GM19238 (cell line): ENCODE data around the gene CTXN3.

Source experiments
- DNase-seq: peaks from one replicate; pipeline ENCODE4 v3.0.0; 2011; ENCODE audit warnings: low spot score; ENCODE audit not compliant: insufficient read length

CTXN3 gene

DNA sequence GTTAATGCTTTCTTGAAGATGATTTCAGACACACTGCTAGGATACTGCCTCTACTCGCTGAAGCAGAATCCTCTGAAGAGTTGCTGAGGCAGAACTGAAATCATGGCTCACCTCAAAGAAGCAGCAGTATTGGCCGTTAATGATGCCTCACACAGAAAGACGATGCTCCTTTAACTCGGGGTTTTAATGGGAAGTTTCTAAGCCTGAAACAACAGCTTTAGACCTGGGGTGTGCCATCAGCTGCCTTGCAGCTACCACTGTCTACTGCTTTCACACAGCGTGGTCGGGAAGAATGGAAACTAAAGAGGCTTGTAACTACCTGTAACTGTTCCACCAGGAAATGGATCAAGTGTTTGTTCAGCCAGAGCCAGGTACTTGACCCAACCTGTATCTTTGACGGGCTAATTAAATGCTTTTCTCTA, at the start of gene CTXN3:
CTXN3 (plus strand) TSS at position 65 of the 422 bp plus-strand sequence. CDS start 8,440 bp downstream, outside the sequence.
- DNase-seq, result no peak

DNA sequence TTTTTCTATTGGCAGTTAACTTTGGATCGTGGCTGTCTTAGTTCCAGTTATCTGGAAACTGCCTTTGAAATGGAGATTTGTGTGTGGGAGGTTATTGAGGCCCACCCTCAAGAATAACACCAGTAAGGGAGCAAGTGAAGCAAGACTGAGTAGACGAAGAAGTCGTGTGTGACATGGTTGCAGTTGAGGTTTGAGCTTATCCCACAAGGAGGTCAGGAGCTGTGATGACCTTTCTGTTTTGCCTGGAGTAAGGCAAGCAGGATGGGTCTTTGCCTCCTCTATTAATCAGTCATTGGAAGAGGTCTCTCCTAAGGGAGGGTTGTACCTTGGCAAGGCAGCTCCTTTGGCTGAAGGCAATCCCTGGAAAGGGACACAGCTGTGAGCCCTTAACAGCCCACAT, 49.6 kb upstream of the CTXN3 start:
- DNase-seq, result no peak

DNA sequence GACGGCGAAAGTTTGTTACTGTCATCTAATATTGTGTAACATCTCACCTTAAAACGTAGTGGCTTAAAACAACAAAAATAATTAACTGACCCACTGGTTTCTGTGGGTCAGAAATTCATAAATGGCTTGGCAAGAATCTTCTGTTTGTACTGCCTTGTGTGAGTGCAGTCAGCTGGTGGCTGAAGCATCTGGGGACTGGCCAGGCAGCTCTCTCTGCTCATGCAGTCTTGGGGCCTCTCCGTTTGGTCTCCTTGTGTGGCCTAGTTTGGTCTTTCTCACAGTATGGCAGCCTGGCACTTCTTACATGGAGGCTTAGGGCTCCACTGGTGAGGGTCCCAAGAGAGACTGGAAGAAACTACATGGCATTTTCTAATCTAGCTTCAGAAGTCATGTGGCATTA, 49.0 kb upstream of the CTXN3 start:
- no peak for DNase-seq

DNA sequence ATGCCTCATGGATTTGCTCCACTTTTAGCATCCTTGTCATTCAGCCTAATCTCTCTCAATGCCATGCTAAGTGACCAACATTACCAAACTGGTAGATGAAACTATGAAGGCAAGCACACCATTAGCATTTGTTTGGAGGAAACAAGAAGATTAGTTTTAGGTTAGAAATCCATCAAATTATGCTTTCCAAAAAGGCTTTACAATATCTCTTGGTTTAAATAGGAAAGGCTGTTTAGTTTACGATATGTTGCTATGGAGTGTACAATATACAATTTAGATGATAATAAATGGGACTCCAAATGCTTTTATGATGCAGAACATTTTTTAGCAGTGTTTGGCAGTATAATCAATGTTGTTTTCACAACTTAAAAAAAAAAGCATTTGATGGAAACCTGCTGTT, 47.8 kb upstream of the CTXN3 start:
- DNase-seq, result no peak

DNA sequence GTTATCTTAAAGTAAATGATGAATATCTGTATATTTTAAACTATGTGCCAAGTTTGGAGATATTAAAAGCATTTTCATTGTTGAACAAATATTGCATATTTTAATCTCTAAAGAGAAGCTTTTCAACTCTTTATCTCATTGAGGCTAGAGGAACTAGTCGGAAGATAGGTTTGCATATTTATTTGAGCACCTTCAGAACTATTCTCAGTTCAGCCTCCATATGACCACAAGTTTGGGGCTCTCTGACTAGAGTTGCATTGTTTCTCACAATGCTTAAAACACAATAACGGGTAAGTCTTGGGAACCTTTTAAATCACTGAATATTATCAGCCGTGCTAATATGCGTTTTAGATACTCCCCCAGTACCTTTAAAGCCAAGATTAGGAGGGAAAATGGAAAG, 47.3 kb upstream of the CTXN3 start:
- no peak for DNase-seq

DNA sequence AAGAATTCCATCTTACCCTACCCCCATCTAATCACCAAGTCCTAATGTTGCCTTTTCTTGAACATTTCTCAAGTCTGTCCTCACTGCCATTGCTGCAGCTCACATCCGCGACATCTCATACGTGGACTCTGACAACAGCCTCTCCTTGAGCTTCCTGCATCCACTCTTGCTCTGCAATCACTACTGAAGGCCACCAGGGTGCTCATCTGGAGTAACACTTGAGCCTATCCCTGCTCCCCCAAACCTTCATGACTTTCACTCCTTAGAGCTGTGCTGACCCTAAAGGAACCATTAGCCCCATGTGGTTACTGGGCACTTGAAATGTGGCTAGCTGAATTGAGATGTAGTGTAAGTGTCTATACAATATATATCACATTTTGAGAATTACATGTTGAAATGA, 46.4 kb upstream of the CTXN3 start:
- no peak for DNase-seq

DNA sequence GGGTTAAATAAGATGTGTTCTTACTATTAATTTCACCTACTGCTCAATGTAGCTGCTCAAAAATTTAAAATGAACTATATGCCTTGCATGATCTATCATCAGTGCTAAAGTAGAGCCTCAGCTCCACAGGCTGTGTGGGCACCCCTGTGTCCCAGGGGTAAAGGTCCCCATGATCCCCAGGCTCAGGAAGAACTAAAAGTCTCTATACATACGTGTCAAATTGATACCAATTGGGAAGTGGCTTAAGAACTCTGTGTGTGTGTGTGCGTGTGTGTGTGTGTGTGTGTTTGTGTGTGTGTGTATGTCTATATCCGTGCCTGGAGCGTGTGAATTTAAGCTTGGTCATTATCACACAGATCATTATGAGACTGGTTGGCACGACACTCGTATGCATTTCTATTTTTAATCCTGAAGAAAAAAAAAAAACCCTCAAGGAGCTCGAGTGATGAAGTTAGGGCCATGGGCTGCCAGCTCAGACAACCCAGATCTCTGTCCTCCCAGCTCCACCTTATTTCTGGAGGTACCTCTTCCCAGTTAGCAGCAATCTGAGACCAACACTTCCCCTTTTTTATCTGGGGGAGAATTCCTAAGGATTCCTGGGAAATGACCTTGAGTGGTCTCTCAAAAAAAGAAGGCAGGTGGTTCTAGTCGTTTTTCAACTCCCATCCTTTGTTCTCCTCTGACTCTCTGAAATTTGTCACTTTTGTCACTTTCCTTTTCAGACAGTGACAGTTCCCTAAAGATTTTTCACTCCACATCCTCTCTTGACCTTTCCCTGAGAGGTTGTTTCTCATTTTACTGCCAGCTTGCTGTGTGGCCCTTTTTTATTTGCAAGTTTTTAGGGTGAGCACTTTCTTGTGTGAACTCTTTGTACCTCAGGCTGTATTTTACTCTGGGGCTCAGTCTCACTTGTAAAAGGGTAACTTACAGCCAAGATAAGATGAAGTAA, 45.7 kb upstream of the CTXN3 start:
- no peak for DNase-seq

DNA sequence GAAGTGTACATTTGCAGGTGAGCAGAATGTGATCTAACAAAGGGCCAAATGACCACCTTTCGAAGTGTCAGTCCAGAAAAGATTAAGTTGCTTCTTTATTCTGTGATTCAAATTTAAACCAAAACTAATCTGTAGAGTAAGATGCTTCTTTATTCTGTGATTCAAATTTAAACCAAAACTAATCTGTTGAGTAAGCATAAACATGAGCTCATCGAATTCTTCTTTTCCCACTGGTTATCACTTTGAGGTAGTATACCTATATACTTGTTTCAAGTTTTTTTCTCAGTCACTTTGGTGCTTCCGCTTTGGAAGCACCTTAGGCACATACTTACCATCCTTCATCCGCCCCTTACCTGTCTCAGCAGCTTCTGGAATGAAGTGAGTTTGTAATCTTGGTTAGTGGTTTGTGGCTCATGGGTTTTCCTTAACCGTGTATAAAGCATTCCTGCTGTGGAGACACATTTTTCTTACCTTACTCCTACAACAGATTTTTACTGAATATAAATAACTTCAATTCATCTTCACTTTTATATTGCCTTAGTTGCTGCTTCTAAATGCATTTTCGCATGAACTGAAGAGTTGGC, 40.7 kb upstream of the CTXN3 start:
- no peak for DNase-seq

DNA sequence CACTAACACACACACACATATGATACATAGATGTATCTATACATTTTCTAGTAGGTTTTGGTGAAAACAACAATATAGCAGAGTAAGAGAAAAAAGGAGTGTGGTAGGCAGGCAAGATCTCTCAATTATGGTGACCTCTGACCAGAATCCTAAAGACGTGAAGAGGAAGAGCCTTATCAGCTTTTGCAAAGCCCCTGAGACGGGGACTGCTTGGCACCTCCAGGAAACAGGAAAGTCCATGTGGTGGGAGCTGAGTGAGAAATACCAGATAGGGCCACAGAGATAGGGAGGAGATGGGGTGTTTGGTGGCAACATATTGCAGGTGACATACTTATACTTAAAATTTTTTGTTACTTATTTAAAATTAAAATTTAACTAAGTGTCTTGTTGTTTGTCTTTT, 39.9 kb upstream of the CTXN3 start:
- no peak for DNase-seq

DNA sequence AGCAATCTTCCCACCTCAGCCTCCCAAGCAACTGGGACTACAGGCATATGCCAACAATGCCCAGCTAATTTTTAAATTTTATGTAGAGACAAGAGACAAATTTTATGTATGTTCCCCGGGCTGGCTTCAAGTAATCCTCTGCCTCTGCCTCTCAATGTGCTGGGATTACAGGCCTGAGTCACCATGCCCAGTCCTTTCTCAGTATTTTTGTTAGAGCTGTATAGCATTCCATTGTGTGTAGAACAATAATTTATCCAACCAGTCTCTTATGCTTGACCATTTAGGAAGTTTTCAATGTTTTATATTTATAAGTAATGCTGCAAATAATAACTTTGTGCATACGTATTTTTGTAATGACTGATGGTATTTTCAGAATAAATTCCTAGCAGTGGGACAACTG, 38.9 kb upstream of the CTXN3 start:
- DNase-seq, result no peak

DNA sequence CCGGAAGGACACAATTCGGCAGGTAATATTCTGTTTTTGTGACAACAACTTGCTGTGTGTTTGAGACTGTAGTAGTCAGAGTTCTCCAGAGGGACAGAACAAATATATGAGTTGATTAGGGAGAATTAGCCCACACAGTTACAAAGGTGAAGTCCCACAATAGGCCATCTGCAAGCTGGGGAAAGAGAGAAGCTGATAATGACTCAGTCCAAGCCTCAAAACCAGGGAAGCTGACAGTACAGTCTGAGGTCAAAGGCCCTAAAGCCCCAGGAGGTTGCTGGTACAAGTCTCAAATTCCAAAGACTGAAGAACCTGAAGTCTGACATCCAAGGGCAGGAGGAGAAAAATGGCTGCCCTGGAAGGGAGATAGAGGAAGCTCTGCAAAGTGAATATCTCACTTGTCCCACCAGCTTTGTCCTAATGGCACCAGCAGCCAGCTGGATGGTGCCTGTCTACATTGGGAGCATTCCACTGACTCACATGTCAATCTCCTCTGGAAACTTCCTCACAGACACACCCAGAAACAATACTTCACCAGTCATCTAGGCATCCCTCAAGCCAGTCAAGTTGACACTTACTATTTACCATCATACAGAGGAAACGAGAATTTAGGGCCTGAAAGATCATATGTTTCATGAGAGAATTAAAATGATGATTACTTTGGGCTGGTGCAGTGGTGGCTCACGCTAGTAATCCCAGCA, 36.3 kb upstream of the CTXN3 start:
- no peak for DNase-seq

DNA sequence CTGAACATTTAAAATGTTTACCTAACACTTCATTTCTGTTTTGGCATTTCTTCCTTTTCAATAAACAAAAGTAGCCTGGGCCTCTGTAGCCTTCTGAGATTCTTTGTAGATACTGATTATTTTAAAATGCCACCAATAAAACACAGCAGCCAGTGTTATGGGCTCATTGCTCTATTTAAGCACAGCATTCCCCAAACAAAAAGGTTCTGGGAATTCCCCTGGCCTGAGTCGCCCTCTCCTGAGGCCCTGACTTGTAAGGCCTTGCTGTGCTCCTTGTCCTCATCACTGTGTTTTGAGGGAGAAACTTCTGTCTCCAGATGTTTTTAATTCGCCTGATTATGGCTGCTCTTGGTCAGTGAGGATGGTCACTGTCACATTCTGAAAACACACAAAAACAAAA, 33.0 kb upstream of the CTXN3 start:
- DNase-seq, result no peak

DNA sequence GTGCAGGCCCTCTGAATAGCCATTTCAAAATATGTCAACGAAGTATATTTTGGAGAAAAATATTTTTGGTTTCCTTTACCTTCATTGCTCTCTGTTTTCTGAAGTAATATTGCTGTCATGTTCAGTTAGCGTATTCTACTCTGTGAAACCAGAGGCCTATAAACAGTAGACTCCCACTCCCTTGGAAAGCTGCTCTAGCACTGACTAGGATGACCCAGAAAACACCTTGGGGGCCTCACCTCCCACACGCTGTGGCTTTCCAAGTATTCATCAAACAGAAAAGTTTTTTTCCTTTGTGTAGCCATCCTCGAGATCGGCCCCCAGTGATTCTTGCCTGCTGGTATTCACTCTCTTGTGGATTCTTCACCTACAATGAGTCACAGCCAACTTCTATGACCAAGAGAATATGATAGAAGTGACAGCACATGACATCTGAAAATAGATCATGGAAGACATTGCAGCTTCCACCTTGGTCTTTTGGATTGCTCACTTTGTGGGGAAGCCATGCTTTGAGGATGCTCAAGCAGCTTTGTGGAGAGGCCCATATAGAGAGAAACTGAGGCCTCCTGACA, 28.9 kb upstream of the CTXN3 start:
- no peak for DNase-seq

DNA sequence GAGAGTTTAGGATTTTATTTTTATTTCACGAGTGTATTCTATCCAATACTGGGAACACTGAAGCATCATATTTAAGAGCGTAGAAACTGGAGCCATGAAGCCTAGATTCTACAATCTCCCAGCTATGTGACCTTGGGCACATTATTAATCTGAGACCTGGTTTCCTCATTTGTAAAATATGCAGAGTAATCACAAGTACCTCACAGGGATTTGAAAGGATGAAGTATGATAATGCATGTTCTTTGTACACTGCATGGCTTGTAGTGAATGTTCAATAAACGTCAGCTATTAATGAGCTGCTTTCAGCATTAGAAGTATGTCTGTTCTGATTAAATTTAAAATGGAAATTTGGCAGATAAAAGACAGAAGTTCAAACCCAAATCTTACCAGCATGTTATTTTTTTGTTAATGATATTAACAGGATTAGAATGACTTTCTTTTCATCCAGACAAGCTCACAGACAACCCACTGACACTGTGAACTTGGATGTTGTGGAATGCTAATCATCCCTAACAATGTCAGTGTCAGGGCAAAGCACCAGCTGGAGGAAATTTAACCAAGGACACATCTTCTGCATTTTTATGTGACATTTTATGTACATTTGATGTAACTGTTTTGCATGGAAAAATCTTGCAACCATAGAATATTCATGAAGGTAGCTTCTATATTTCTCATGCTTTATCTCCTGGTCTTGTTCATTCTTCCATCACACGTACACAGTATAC, 27.1 kb upstream of the CTXN3 start:
- no peak for DNase-seq

DNA sequence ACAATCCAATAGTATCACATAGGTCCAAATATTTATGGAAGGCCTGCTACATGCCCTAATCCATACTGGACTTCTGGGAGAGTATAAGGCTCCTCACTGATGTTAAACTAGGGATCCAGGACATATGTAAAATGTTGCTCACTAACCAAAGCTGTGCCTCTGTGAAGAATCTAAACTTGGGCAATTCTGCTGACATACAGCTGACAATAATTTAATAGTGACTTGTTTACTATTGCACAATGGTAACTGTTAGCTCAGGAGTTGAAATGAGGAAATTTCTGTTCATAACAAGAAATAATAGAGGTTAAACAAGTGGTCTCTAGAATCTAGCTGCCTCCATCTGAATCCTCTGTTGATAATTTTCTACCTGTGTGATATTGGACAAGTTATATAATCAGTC, 14.9 kb upstream of the CTXN3 start:
- no peak for DNase-seq

DNA sequence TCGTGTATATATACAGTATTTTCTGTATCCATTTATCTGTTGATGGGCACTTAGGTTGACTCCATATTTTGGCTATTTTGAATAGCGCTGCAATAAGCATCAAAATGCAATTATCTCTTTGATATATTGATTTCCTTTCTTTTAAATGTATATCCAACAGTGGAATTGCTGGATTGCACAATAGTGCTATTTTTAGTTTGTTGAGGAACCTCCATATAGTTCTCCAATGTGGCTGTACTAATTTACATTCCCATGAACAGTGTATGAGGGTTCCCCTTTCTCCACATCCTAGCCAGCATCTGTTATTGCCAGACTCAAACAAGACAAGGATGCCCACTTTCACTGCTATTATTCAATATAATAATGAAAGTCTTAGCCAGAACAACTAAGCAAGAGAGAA, 9.1 kb upstream of the CTXN3 start:
- no peak for DNase-seq

DNA sequence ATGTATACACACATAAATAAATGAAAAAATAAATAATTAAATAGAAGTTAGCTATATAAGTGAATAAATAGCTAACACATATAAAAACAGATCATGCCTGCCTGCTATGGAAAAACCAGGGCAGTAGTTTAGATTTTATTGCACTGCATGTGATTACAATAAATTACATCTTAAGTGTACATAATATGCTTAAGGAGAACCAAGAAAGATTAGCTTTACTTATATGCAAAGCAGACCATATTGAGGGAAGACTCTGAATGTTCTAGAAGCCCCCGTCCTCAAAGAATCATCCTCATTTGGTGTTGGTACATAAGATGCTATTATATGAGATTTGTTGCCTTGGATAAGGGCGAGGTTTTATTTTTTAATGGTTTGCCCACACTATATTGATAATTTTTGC, 5.9 kb upstream of the CTXN3 start:
- DNase-seq, result no peak

DNA sequence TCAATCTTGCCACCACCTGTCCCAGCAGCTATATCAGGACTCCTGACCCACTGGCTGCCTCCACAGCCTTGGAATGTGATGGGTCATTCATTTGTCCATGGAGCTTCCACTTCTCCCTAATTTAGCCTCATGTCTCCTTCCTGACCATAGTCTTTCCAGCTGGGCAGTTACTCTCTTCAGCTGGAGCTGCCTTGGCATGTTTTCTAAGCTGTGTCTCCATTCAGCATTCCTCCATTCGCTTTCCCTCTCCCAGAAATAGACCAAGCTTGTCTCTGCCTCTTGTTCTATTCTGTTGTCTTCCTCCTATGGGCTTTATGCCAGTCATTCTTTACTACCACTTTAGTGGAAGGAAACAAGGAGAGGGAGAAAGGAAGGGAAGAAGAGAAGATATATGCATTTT, 5.3 kb upstream of the CTXN3 start:
- no peak for DNase-seq

DNA sequence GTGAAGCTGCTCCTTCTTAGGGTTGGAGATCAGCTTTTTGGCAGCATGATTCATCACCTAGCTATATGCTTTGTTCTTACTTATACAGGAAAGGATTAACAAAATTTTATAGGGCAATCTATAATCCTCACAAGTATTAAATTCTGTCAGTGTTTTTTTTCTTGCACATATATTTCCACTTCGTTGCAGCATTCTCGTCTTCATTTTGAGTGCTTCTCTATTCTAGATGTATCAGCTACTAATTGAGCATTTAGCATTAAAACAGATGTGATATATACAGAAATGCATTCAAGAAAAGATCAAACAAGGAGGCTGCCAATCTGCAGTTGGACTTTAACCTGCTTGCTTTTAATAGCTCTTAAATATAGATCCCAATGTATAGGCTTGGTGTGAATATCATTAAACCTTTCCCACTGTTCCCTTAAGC, 3.6 kb upstream of the CTXN3 start:
- no peak for DNase-seq

DNA sequence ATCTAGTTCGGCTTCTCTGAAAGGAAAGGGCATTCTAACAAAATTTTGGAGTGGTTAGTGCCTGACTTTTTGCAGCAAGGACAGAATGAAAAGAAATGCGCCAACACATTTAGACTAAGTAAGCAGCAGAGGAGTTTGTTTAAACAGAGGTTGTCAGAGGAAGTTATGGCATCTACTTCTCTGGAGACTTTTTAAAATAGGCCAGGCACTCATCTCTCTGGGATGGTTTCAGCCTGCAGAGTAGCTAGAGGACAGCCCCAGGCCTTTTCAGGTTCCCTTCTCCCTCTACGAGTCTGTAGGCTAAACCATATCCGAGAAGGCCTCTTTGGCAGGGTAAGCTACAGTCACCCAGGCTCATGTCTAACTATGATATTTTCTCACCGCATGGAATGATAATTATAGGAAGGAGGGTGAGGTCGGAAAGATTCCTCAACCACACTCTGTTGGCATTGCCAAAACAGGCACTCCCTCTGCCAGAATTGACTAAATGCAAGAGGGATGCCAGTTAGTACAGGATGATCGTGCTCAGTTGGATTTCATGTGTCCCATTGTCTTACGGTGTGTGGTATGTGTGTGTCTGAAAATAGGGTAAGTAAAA, 1.4 kb upstream of the CTXN3 start:
- no peak for DNase-seq

DNA sequence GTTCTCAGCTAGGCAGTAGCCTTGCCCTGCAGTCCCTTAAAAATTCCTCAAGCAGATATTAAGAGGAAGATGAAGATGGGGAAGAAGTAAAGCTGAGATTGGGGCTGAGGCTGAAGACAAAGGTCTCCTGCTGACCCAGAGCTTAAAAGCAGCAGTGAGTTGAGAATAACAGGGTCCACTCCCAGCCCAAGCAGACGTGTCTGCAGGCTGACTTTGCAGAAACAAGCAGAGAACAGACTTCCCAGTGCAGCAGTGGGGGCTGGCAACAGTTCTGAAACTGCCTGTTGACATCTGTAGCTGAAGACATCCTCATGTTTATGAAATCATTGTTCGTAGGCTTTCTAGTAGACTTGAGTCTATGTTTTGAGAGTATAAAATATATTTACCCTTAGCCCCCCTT, 1.1 kb downstream of the CTXN3 start:
- DNase-seq, result no peak
